HG02938 (cell line): Measurements from ENCODE around the gene ERG.

Experiments
- ATAC-seq: cut with Tn5 transposase; IDR thresholded peaks from one replicate; pipeline ENCODE4 v1.9.1; 2021; ENCODE audit warnings: mild to moderate bottlenecking, moderate library complexity; ENCODE audit not compliant: unreplicated experiment

ERG gene

DNA sequence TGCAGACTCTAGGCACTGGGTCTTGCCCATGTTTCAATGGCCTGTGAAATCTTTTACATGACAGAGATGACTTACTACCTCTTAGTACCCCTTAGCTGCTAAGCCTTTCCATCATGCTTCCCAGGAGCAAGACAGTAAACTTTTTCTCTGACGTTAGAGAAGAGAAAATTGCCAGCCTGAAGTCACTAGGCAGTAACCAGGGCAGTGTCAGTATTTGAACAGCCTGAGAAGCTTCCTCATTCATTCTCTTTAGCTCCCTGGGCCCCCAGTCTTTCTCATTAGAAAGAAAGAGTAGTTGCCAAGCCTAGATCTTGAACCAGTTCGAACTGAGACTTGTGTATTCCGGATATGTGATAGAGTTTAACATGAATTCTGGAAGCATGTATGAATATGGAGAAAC, 99.2 kb downstream of the ERG start:
- no peak for ATAC-seq

DNA sequence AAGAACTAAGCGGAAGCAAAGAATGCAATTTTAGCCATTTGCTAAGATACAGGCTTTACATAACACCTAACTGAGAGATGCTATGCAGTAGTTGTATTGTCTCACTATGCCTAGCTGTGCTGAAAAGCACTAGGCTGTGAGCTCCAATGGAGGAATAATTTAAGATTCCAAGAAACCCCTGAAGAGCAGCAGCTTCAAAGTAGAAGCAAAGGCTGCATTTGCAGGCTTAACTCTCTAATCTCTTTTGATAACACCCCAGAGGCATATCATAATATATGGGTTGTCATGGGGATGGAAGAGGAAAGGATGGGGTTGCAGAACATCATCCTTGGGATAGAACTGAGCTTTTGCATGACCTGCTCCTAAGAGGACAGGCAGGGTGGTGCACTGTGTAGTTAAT, 102.0 kb downstream of the ERG start:
- ATAC-seq, result no peak

DNA sequence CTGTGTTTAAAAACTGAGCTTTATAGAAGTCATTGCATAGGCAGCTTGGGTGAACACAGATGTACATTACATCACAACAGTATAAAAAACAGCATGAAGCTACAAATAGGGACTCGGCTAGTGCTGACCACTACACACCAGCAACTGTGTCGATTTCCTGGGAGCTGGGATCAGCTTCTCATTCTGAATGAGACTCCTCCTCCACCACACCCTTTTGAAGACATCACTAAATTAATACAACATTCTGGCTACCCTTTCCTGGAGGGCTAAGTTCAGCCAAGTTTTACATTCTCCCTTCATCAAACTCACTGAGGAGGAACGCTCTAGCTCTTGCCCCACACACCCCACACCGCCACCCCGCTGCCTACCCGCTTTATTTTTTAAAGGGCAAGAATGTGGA, 102.7 kb downstream of the ERG start:
- ATAC-seq, result no peak

DNA sequence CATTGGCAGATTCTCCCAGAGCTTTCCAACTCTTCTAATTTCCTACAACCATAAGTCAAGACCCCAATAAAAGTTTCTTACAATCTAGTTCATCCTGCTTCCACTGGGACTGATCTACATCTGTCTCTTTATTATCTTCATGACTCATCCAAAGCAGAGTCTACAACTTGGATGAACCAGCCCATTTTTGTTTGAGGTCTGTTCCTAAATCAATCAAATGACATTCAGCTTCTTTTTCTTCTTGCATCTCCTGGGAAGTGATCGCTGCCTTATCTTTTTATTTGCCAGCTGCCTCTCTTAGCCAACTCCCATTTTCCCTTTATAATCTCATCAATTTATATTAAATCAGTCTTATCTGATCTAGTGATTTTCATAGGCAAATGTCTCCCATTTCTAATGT, 105.6 kb downstream of the ERG start:
- ATAC-seq, result no peak

DNA sequence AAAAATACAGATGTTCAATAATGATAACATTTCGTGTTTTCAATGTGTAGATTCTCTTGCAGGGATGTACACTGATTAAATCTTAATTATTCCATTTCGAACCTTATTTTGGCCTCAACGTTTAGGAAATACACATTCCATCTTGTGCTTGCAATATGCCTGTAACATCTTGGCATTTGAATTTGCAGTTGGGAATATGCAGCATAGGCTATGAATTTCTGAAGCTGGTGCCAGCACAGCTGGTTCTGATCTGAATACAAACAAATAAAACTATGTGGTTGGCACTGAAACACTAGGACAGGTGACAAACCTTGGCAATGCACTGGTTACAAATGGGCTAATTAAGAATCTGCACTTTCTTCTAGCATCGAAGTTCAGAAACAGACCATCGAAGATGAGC, 108.4 kb downstream of the ERG start:
- ATAC-seq, result no peak

DNA sequence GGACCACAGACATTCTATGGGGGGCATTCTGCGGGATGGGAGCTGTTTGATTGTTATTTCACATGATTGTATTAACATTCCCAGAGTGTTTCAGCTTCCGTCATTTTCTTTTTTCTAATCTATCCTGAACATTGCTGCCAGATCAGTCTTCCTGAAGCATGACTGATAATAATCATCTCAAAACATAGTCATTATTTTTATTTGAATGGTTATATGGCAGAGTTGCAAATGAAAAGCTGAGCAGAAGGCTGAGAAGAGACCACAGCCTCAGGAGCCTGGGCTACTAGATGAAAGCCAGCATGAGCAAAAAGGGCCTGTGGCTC, 109.0 kb downstream of the ERG start:
- ATAC-seq, result no peak

DNA sequence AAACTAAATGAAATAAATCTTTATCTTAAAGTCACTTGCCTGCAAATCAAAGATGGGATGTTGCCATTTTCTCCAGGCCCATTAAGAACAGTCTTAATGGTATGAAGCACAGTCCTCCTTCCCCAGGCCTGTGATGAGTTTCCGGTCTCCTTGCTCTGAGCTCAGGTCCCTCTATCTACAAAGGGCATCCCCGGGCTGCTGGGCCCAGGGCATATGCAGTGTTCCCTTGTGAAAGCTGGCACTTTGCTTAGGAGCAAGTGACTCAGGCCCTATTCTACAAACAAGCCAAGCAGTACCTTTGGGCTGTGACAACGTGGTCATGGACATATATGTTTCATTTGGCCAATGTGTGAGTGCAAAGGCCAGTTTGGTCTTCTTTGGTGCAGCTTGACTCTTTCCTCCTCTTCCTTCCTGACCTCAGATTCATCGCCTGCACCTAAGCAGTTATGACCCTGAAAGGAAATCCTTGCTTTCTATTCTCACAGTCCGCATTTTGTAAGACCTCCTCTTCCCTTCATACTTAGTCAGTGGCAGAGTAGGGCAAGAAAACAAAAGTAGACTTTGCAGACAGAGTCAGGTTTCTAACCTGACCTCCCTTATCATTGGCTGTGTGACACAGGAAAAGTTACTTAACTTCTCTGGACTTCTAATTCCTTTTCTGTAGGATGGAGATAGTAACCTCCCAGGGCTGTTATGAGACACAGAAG, 109.5 kb downstream of the ERG start:
- ATAC-seq, result no peak

DNA sequence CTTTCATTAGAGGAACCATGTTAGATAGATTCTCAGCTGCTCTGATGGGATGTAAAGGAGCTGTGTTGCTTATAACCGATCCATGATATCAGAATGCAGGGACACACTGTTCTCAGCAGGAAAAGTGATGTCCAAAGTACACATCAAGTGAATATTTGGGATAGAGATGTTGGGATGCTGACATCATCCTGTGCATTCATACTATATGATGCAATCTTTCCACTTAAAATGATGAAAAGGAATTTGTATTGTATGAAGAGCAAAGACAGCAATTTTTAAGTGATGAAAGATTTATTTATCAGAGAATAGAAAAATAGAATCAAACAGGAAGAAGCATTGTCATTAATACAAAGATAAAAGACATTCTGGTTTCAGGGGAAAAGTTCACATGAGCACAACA, 110.1 kb downstream of the ERG start:
- no peak for ATAC-seq

DNA sequence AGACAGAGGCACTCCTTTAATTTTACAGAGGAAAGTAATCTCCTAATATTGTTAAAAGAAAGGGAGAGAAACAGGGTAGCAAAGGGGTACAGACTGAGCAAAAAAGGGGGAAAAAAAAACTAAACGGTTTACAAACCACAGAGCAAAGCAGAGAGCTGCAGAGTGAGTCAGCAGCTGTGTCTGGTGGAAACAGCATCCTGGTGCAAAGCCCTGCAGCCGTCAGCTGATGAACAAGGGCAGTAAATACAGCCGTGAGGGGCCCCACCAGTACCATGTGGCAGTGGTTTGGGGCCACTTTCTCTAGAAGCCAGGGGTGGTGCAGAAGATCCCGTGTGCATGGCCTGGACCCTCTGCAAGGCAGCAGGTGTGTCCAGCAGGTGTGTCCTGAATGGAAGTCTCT, 111.3 kb downstream of the ERG start:
- no peak for ATAC-seq

DNA sequence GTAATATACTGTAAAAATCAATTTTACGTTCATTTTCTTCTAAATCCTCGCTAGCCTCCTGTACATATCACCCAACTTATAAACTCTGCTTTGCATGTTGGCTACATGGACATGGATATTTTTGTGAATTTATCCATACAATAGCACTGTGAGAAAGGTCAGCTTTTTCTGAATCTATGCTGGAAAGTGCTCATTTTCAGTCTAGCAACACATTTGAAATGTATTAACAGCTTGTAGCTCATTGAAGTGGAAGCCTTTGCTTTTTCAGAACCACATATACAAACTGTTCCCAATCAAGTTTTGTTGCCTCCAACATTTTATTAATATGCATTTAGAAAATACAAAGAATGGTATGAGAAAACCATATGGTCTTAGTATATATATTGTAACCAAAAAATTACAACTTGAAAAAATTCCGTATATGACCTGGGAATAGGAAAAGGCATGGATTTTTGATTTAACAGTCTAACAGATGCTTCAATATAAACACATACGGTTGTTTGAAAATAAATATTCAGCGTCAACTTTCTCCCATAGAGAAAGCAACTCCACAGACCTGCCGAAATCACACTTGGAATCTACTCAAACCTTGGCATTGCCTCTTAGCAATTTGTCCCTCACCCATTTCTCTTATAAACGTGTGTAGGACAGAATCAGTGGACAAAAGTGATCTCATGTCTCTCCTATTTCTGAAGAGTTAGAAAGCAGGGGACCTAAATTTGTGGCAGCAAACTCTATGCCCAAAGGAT, 112.7 kb downstream of the ERG start:
- no peak for ATAC-seq

DNA sequence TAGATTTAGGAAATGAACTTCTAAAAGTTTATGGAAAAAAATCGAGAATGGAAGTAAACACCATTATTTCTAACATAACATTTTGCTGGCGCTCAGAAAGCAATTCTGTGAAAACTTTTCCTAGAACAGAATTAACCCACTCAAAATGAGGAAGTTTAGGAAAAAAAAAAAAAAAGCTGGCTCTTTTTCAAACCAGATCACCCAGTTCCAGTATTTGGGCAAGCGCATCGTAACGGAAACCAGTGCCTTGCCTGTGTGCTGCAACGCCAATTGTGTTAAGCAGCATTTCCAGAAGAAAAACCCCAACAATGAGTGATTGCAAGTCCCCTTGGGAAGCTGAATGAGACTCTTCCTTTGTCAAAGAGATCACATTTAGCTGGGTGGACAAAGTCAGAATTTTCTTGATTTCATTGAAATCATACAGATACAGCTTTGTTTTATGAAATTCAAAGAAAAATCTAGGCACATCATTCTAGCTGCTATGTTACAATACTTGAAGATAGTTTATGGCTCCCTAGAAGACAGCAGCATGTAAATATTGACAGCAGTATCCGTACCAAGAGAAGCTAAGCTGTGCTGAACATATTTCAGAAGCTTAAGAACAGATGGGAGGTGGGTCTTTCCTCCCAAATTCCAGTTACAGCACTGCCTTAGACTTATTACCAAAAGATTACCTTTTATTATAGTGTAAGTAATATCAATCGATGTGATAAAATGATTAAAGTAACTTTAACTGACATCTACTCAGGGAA, 113.4 kb downstream of the ERG start:
- no peak for ATAC-seq

DNA sequence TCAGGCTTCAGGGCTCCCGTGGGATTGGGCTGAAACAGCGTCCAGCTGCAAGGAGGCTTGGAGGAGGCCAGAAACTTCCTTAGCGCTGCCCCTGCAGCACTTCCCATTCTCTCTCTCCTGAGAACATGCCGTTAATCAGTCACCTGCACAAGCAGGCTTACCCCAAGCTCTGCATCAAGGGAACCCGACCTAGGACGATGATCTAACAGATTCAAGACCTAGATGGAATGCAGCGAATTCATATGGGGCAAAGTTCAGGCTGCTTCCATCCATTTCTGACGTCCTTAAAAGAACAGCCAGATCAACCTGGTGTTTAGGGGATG, 114.1 kb downstream of the ERG start:
- no peak for ATAC-seq

DNA sequence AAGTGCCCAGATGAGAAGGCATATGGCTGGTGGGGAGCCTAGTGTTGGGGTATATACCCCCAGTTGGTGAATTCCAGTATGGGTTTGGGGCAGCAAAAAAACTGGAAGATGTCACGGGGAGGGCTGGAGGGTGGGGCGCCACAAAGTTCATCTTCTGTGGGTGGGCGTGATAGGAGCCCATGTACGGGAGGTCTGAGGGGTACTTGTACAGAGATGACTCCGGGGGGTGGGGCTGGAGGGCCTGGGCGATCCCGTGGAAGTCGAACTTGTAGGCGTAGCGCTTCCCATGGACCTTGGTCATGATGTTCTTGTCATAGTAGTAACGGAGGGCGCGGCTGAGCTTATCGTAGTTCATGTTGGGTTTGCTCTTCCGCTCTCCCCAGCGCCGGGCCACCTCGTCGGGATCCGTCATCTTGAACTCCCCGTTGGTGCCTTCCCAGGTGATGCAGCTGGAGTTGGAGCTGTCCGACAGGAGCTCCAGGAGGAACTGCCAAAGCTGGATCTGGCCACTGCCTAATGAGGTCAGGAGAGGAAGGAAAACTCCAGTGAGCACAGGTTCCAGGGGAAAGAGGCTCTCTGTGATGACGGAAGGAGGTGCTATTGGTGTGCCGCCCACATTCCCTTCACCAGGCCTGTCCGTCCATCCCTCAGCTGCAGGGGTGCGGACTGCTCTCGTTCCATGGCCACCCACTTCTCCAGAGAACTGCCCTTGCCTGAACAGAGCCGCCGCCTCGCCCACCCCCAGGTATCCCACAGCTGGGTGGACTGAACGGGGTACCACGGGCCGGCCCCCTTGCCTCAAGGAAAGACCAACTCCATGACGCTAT, 114.7 kb downstream of the ERG start:
- no peak for ATAC-seq

DNA sequence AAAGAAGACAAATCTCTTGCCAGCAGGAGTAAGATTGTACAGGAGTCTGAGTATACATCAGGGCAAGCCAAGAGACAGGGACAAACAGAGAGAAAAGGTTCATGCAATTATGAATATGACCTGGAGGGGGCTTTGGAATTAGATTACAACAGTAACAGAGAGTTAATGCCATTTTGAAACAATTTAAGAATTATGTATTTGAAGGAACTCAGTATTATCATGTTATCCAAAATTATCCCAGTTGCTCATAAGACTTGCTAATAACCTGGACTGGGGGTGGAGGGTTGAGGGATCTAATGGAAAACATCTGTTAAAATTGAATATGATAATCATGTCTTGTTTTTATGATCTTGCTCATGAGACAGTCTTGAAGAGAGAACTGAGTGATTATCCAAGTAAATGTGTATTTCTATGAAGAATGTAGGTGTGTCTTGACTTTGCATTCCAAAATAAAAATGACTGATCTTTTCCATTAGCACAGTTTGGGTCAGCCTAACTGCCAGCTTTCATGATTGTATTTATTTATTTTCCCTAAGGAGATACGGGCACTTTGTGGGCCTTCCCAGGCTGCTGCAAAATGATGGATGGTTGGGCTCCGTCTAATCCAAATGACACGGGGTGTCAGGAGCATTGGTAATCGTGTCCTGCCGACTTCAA, 117.7 kb downstream of the ERG start:
- no peak for ATAC-seq

DNA sequence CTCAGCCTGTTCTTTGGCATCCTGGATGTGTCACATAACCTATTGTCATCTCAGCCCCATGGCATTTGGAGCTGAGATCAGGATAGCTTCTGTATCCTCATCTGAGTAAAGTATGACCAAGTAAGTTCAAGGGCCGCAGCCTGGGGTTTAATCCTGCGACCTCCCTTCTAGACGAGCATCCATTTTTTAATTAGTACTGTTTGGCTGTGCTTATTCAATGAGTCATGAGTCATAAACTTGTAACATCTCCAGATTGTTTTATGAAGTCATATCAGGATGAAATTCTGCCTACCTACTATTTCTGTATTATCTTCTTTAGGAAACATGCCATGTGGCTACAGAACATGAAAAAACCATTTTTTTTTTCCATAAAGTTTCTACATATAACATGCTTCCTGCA, 119.1 kb downstream of the ERG start:
- no peak for ATAC-seq

DNA sequence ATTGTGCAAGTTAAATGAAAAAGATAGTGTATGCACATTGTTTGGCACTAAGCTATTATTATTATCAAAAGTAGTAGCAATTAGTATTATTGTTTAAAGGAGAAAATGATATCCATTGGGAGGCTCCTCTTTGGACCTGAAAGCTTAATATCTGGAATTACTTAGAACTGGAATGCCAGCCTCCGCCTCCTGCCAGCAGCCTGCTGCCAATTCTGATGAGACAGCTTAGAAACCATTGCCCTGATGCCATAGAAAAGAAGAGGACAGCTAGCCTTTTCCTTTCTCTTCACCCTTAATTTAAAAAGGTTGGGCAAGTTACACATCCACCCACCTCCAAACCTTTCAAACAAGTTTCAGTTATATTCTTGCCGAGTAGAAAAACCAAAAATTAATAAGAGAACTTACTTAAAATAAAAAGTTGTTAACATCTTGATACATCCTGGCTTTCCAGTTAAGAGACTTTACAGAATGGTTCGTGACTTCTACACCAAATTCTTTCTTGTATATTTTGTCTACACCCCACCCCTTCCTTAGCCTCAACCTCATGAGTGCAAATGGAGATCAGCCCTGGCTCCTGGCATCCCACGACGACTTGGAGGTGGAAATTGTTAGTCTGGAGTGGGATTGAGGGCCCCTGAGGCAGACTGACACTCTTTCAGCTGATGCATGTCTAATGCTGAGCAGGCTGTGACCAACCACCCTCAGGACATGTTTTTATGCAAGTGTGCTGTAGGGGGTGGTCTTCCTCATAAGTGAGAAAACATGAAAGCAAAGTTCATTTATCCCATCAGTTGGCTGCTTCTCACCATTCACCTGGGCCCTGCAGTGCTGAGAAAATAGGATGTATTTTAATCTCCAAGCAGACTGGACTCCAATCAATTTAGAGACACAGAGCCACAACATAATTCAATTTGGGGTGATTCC, 120.8 kb downstream of the ERG start:
- ATAC-seq, result no peak

DNA sequence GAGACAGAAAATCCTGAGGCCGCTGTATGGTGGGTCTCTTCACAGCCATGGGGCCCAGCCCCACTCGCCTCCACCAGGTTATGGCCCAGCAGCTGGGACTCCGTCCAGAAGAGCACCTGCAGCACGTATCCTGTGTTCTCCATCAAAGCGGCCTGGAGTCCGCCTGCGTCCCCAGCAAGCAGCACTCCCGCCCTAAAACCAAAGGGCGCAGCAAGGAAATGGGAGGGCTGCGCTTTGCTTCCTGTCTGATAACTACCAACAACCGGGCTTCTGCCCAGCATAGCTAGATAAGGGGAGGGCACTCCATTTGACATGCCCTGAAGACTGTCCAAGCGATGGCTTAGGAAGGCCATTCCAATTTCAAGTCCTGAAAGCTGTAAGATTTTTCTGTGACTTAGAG, 121.6 kb downstream of the ERG start:
- no peak for ATAC-seq

DNA sequence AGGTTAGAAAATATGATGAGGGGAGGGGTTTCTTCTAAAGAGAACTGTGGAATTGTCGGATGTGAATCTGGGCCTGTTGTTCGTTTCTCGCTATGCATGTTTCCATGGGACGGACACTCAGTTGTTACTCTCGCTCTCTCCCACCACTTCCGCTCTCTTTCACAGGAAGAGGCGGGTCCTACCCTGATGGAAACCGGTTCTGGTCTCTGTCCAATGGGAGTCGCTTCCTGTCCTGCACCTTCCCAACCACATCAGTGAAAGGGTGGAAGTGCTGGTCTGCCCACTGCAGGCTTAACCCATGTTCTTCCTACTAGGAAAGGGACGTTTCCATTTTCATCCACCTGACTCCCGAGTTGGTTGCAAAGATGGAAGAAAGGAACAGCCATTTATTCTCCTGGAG, 122.0 kb downstream of the ERG start:
- ATAC-seq, result no peak

DNA sequence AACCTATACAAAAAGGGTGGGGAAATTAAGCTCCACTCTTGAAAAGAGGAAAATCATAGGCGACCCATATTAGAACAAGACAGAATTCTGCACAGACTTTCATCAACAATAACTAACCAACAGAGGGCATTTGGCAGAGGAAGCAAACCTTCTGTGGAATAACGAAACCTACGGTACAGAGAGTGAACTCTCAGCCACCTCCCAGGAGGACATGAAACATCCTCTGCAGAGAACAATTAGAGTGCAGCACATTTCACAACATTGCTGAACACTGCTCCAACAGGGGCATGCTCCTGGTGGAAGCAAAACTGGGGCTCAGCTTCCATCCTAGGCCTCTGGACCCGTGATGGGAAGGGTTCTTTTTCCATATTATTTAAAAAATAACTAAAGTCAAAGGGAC, 130.6 kb downstream of the ERG start:
- no peak for ATAC-seq

DNA sequence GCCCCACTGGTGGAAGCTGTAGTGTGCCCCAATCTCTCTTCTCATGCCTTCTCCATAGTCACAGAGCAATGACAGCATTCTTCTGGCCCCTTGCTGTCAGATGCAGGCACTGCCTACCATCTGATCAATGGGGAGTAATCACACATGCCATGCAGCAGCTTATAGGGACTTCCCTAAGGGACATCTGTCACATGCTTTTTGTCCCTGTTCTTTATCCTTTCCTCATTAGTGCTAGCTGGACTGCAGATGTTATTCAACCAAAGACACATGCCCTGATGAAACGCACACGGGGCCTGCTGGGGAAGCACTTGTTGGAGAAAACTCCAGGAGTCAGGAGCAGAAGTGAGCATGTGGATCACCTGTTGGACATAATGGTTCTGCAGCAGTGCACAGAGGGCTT, 132.8 kb downstream of the ERG start:
- no peak for ATAC-seq
